HG02763 (cell line): Measurements from ENCODE around the gene PITPNC1.

Experiments used
- ATAC-seq: cut with Tn5 transposase; IDR thresholded peaks from one replicate; pipeline ENCODE4 v1.9.1; 2021; ENCODE audit warnings: mild to moderate bottlenecking, moderate library complexity; ENCODE audit not compliant: unreplicated experiment

Gene PITPNC1

DNA sequence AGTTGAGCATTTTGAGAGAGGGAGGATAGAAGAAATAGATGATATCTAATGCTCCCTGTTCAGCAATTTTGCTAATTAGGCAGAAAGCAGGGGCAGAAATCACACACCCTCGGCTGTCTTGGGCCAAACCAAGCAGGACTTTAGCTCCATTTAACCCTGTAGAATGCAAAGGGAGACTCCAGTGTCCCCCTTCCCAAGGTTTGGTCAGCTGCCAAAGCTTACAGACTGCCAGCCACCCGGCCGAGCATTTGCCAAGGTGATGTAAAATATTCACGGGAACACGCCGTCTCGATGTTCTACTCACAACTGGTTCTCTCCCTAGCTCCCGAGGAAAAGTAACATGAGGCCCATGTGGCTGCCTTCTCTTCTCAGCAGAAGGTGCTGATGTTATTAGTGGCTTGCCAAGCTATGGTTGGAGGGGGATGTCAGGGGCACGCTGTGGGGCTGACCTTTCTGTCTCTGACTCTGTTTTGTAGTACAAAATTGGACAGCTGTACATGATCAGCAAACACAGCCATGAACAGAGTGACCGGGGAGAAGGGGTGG lies 155.3 kb downstream of the PITPNC1 start:
- no peak for ATAC-seq

DNA sequence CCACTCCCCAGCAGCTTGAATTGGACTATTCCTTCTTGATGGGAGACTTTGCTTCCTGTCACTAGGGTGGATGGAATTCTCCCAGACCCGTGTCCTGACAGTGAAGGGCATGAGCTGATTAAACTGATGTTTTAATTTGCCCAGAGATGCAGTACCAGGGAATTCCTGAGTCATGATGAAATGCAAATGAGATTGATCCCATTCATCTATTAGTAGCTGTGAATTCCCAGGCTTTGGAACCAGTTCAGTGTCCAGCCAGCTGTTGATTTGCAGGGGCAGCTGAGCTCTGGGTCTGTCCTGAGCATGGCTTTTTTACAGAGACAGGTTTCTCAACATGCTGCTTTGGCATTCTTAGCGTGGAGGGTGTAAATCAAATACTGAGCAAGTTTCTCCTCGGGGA lies 157.9 kb downstream of the PITPNC1 start:
- no peak for ATAC-seq

- ATAC-seq, result no peak
Observed at GRCh38 chr17:67542219-67543114, 165.4 kb downstream of the PITPNC1 start.

- ATAC-seq, result no peak
Observed at GRCh38 chr17:67544364-67544955, 167.4 kb downstream of the PITPNC1 start.

DNA sequence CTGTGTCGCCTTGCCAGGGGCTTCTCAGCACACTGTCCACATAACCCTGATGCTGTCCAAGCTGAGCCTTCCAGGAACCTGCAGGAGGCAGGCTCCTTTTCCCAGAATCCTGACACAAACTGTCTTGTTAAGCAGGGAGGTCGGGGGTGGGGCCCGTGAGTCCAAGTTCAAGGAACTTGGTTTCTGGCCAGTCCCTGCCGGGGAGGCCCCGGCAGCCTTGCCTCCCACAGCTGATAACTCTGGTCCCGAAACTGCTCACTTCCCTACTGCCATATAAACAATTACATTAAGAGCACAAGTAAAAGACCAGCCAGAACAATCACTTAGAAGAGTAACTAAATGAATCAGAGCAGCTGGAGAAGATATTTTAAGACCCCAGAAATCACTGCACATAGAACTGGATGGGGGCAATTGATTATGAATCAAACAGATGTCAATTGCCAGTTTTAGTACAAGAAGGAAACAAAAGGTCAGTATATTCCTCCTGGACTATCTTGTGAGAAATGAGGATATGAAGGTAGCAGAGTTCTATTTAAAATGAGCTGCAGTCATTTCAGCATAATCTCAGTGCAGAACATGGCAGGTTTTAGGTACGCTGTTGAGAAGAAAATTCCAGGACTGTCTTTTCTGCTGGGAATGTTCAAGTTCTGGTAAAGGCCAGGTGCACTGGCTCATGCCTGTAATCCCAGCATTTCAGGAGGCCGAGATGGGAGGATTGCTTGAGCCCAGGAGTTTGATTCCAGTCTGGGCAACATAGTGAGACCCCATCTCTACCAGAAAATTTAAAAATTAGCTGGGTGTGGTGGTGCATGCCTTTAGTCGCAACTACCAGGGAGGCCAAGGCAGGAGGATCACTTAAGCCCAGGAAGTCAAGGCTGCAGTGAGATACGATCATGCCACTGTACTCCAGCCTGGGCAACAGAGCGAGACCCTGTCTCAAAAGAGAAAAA lies 169.8 kb downstream of the PITPNC1 start:
- ATAC-seq, result peak; percentile 91

GRCh38 chr17:67548693-67549092 lies 171.6 kb downstream of the PITPNC1 start:
- no peak for ATAC-seq

GRCh38 chr17:67549820-67550219 lies 172.7 kb downstream of the PITPNC1 start:
- no peak for ATAC-seq

GRCh38 chr17:67554634-67555033 lies 177.6 kb downstream of the PITPNC1 start:
- no peak for ATAC-seq

DNA sequence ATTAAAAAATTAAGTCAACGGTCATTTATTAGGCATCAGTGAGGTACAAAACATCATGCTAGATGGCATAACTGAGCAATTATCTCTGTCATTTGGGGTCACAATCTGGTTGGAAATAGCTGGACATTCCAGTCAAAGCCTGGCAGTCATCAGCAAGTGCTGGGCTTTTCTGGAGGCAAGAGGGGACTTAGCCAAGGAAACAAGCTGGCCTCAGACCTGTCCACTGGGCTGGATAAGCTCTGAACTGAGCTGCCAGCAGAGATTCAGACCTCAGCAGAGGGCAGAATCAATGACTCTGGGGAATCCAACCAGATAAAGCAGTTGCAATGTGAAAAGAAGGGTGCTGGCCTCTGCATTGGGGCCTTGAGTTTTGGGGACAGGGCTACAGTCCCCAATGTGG lies 178.8 kb downstream of the PITPNC1 start:
- ATAC-seq, result no peak

DNA sequence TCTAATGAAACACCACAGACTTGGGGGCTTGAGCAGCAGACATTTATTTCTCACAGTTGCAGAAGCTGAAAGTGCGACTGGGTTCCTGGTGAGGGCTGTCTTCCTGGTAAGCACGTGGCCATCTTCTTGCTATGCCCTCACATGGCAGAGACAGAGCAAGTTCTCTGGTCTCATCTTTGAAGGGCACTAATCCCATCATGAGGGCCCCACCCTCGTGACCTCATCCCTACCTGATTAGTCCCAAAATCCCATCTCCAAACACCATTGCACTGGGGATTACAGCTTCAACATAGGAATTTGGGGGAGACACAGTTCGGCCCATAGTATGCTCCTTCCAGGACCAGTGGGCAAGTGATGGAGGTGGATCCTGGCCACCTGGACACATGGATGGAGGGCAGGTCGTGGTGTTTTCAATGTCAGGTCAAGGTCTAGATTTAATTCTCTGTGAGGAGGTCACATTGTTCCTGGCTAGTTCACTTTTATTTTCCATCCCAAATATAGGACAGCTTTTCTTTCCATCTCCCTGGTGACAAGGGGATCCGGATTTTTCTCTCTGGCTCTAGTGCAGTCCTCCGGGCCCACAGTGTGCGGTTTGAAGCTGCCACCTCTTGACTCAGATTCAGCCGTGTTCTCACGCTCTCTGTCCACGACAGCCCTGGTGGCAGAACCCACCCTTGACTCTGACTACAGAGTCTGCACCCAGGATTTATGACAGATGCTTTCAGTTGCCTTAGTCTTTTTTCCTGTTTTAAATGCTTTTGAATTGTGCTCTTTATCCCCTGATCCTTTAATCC lies 180.2 kb downstream of the PITPNC1 start:
- no peak for ATAC-seq

DNA sequence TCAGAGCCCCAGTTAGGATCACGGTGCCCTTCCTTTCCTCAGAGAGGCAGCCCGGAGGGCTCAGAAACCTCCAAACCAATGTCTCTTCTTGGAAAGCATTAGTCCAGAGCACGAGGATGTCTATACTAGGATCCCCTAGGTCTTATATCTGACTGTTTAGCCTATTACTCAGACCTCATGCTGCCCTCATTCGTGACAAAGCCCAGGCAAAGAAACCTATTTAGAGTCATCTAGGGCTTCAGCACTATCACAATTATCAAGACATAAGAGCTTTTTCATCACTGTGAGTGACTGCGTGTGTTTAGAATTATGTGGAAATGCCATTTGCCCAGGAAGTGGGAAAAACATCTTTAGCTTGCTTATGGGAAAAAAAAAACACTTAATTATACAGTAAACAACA lies 180.8 kb downstream of the PITPNC1 start:
- no peak for ATAC-seq

DNA sequence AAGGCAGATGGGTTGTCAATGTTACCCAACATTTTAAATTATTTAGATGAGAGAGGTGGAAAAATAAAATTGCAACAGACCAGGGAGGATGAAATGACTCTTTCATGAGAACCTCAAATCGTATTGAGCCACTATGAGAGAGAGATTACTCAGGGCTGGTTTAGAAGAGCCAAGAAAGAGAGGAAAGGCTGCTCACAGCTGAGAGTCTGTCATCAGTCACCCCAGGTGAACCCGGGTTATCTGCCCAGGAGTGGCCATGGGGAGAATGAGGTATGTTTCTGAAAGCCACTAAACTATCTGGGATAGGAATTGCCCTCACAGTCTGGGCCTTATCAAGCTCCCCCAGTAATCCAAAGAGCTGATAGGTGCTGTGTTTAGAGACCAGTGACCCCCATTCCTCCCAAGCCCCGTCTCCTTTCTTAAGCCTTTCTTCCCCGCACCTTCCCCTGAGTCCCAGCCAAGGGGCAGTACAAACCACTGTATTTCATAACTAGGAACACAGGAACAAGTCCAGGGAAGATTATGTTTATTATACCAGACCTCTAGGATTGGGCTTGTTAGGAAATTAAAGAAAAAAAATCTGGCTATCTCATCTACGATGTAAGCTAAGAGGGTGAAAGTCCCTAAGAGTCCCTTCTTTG lies 181.8 kb downstream of the PITPNC1 start:
- ATAC-seq, result no peak

- ATAC-seq, result no peak
Observed at GRCh38 chr17:67559381-67559966, 182.4 kb downstream of the PITPNC1 start.

GRCh38 chr17:67562005-67562404 lies 184.9 kb downstream of the PITPNC1 start:
- ATAC-seq, result no peak

- no peak for ATAC-seq
Observed at GRCh38 chr17:67563692-67564228, 186.7 kb downstream of the PITPNC1 start.

GRCh38 chr17:67565068-67565467 lies 188.0 kb downstream of the PITPNC1 start:
- no peak for ATAC-seq

- no peak for ATAC-seq
Observed at GRCh38 chr17:67566656-67567055, 189.6 kb downstream of the PITPNC1 start.

- no peak for ATAC-seq
Observed at GRCh38 chr17:67569015-67569451, 192.0 kb downstream of the PITPNC1 start.

DNA sequence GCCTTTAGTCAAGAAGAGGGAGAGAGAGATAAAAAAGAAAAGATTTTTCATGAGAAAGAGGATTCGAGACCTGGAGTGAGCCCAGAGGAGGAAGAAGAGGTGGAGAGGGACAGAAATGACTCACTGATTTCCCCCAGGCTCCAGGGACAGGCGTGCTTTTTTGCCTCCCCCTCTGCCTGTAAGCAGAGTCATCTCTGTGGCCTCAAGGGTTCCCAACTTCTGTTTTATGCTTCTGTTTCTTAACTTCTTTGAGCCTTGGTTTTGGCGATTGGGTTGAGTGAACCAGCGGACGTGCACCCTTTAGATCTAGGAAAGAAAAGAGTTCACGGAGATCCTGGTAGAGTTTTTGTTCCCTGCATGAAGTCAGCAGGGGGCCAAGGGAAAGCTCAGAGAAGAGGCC lies 192.8 kb downstream of the PITPNC1 start:
- no peak for ATAC-seq
